ENCODE results near the gene COL4A1. TPM values are rescaled to one million over a fixed set of nuclear protein-coding genes. Genes with fewer than 3 reads are reported as not detected.

Gene COL4A1
- total RNA-seq, 3 donors from 2014 or later = 19.0 to 308 (median 61.9) TPM

GRCh38 chr13:110246530-110246929 is 60.4 kb downstream of the COL4A1 start:
- ATAC-seq (no peak), DNase-seq (no peak)
- no peak overlapping the region for H3K4me3 ChIP-seq
- H3K9me3 ChIP-seq = no peaks in the 10 kb centered on the region
- H3K4me1 ChIP-seq (ENCODE audit: low read depth) = no peaks in the 10 kb centered on the region
- TF ChIP-seq, protein P1, sequence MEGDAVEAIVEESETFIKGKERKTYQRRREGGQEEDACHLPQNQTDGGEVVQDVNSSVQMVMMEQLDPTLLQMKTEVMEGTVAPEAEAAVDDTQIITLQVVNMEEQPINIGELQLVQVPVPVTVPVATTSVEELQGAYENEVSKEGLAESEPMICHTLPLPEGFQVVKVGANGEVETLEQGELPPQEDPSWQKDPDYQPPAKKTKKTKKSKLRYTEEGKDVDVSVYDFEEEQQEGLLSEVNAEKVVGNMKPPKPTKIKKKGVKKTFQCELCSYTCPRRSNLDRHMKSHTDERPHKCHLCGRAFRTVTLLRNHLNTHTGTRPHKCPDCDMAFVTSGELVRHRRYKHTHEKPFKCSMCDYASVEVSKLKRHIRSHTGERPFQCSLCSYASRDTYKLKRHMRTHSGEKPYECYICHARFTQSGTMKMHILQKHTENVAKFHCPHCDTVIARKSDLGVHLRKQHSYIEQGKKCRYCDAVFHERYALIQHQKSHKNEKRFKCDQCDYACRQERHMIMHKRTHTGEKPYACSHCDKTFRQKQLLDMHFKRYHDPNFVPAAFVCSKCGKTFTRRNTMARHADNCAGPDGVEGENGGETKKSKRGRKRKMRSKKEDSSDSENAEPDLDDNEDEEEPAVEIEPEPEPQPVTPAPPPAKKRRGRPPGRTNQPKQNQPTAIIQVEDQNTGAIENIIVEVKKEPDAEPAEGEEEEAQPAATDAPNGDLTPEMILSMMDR (IDR thresholded peaks at IDR 0.05) = no peak
- no peaks in the 10 kb centered on the region for H3K36me3 ChIP-seq (ENCODE audit: low read depth)
- intact Hi-C loops (cut with DNase I, micrococcal nuclease) = no loop called here

DNA sequence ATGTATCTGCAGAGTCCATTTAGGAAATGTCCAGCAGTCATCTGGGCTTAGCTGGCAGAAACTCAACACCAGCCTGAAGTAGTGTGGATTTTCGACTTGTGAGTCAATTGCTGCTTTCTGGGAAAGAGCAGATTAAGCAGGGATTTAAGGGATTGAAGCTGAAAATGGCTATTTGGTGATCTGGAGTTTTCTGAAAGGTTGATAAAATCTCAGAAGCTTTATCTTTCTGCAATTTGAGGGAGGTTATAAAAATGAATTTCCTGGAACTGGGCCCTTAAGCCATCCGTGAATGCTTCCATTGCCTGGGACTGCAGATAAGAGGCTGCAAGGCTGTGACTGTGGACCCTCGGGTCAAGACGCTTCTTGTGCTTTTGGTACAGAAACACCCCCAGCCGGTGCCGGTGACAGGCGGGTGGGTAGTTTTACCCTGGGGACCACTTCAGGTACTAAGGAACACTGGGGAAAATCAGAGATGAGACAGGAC is 61.5 kb downstream of the COL4A1 start:
- TF ChIP-seq, protein P1 (IDR thresholded peaks at IDR 0.05) = no peak
- H3K4me1 ChIP-seq (ENCODE audit: low read depth) = no peaks in the 10 kb centered on the region
- intact Hi-C loops (cut with DNase I, micrococcal nuclease) = no loop called here
- no peaks in the 10 kb centered on the region for H3K9me3 ChIP-seq
- no peaks in the 10 kb centered on the region for H3K36me3 ChIP-seq (ENCODE audit: low read depth)
- ATAC-seq (no peak), DNase-seq (no peak)
- H3K4me3 ChIP-seq = no peak overlapping the region

DNA sequence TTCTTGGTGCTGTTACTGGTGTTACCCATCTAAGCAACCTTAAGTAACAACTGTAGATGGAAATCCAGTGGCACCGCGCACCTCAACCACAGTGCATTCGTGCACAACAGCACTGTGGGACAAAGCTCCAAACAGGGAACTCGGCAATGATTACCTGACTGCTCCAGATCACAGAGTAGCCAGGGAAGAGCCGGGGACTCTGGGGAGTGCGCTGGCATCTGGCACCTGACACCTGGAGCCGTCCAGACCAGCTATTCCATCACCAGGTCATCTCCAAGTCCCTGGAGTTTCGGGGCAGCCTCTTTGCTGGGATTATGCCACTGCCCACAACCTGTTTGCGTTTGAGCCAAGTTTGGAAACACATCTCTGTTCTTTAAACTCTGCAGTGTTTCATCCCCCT is 62.0 kb downstream of the COL4A1 start:
- H3K4me1 ChIP-seq (ENCODE audit: low read depth) = no peaks in the 10 kb centered on the region
- TF ChIP-seq, protein P1 (IDR thresholded peaks at IDR 0.05) = no peak
- no peaks in the 10 kb centered on the region for H3K9me3 ChIP-seq
- H3K36me3 ChIP-seq (ENCODE audit: low read depth) = no peaks in the 10 kb centered on the region
- DNase-seq = no peak
- intact Hi-C loops (cut with DNase I, micrococcal nuclease) = no loop called here
- no peak for ATAC-seq
- H3K4me3 ChIP-seq = no peak overlapping the region

- DNase-seq = no peak
- H3K4me1 ChIP-seq (ENCODE audit: low read depth) = no peaks in the 10 kb centered on the region
- H3K9me3 ChIP-seq = no peaks in the 10 kb centered on the region
- no peak overlapping the region for H3K4me3 ChIP-seq
- no peaks in the 10 kb centered on the region for H3K36me3 ChIP-seq (ENCODE audit: low read depth)
- intact Hi-C loops (cut with DNase I, micrococcal nuclease) = no loop called here
- TF ChIP-seq, protein P1 (IDR thresholded peaks at IDR 0.05) = no peak
- no peak for ATAC-seq
Measured at GRCh38 chr13:110244071-110244830, 62.7 kb downstream of the COL4A1 start.

- H3K4me1 ChIP-seq (ENCODE audit: low read depth) = no peaks in the 10 kb centered on the region
- no peak for DNase-seq
- H3K36me3 ChIP-seq (ENCODE audit: low read depth) = no peaks in the 10 kb centered on the region
- TF ChIP-seq, protein P1 (IDR thresholded peaks at IDR 0.05) = no peak
- intact Hi-C loops (cut with DNase I, micrococcal nuclease) = no loop called here
- no peak for ATAC-seq
- H3K9me3 ChIP-seq = no peaks in the 10 kb centered on the region
- H3K4me3 ChIP-seq = no peak overlapping the region
Measured at GRCh38 chr13:110242615-110243014, 64.3 kb downstream of the COL4A1 start.

Measured in mucosa of descending colon (tissue), 3 donors.